Gastroesophageal sphincter (tissue), 3 donors: ENCODE data around the gene SORCS1.

ENCODE experiments used
- EP300 ChIP-seq: sonication (generic); formaldehyde crosslinking; IDR thresholded peaks from one replicate; pipeline ENCODE4 v1.6.1; 2017; ENCODE audit warnings: antibody characterized with exemption, mild to moderate bottlenecking
- POLR2A ChIP-seq, 2 donors: fragments of 450-650 bp; IDR thresholded peaks; one replicate each; pipeline ENCODE4 v1.6.1; 2017; ENCODE audit warnings: antibody characterized with exemption in 2 of 2, mild to moderate bottlenecking in 2 of 2, moderate library complexity in 1 of 2
- POLR2AphosphoS5 ChIP-seq: sonication (generic); formaldehyde crosslinking; IDR thresholded peaks from one replicate; pipeline ENCODE4 v1.6.1; 2017; ENCODE audit warnings: antibody characterized with exemption
- TF ChIP-seq, protein P1 (sequence below), 4 experiments: fragments of 200-600 bp in 2 of 4; fragments of 450-650 bp in 2 of 4; sonication (generic) in 1 of 4; IDR thresholded peaks; one replicate each; pipeline ENCODE4 v1.5.1; 2017 to 2019; ENCODE audit warnings: antibody characterized with exemption in 4 of 4, mild to moderate bottlenecking in 2 of 4, moderate library complexity in 2 of 4

DNA sequence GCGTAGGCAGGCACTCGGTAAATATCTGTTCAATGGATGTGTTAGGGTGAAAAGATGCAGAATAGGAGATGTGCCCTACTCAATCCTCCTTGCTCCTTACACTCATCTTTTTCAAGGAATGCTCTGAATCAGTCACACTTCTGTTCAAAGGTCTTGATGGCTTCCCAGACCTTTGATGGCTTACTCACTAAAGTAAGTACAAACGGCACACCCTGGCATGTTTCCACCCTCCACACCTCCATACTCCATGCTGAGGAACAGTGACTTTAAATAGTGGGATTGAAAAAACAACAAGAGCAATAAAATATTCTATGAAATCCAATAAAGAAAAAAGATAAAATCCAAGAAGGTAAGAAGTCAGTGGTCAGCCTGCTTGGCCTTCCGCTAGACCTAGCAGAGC, 569.2 kb downstream of the SORCS1 start:
- TF ChIP-seq, protein P1, sequence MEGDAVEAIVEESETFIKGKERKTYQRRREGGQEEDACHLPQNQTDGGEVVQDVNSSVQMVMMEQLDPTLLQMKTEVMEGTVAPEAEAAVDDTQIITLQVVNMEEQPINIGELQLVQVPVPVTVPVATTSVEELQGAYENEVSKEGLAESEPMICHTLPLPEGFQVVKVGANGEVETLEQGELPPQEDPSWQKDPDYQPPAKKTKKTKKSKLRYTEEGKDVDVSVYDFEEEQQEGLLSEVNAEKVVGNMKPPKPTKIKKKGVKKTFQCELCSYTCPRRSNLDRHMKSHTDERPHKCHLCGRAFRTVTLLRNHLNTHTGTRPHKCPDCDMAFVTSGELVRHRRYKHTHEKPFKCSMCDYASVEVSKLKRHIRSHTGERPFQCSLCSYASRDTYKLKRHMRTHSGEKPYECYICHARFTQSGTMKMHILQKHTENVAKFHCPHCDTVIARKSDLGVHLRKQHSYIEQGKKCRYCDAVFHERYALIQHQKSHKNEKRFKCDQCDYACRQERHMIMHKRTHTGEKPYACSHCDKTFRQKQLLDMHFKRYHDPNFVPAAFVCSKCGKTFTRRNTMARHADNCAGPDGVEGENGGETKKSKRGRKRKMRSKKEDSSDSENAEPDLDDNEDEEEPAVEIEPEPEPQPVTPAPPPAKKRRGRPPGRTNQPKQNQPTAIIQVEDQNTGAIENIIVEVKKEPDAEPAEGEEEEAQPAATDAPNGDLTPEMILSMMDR (IDR thresholded peaks at IDR 0.05) = no peak
- no peak for TF ChIP-seq POLR2A (IDR thresholded peaks at IDR 0.05)
- no peak for TF ChIP-seq EP300
- no peak for TF ChIP-seq POLR2AphosphoS5
